ENCODE data around the gene PPP1R12B.

DNA sequence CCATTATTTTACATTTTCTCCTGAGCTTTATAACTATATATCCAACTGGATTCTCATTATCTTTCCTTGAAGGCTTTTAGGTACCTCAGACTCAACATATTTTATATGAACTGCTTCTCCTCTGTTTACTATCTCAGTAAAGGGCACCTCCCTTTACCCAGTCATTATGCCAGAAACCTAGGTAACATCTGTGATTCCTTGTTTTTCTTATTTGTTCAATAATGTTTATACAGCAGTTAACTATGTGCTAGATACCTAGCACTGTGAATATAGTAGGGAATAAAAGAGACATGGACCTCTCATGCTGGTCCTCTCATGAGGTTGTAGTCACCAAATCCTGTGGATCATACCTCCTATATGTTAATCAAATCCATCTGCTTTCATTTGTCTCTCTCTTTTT, 25.6 kb downstream of the PPP1R12B start:
- TF ChIP-seq, protein P1, sequence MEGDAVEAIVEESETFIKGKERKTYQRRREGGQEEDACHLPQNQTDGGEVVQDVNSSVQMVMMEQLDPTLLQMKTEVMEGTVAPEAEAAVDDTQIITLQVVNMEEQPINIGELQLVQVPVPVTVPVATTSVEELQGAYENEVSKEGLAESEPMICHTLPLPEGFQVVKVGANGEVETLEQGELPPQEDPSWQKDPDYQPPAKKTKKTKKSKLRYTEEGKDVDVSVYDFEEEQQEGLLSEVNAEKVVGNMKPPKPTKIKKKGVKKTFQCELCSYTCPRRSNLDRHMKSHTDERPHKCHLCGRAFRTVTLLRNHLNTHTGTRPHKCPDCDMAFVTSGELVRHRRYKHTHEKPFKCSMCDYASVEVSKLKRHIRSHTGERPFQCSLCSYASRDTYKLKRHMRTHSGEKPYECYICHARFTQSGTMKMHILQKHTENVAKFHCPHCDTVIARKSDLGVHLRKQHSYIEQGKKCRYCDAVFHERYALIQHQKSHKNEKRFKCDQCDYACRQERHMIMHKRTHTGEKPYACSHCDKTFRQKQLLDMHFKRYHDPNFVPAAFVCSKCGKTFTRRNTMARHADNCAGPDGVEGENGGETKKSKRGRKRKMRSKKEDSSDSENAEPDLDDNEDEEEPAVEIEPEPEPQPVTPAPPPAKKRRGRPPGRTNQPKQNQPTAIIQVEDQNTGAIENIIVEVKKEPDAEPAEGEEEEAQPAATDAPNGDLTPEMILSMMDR (IDR thresholded peaks at IDR 0.05) = no peak
- TF ChIP-seq EZH2phosphoT487 (IDR thresholded peaks at IDR 0.05) (no peak), EZH2 (IDR thresholded peaks at IDR 0.05) (no peak)

All from neural progenitor cell (in vitro differentiated cells).